Activated B cell treated with CpG ODN at 0.5 μM for 24 hours (primary cell): Measurements from ENCODE around the gene MARCHF5. TPM values are rescaled to one million over a fixed set of nuclear protein-coding genes. Genes with fewer than 3 reads are reported as not detected.
"Not testable (repeated sequence)": the region's sequence is repeated elsewhere in the genome, so short reads cannot be mapped to it uniquely, and the experiment has no call there.

ENCODE experiments used
- ATAC-seq: fragments of 200-7000 bp; cut with Tn5 transposase; one replicate; pipeline ENCODE4 v1.10.0; 2021; ENCODE audit warnings: low read depth, mild to moderate bottlenecking, moderate library complexity
- CTCF ChIA-PET: fragments of 350-600 bp; sonication (Branson Sonifier 250); formaldehyde crosslinking; loops from one replicate; lab custom pipeline; 2021; ENCODE audit warnings: antibody characterized with exemption; lab: Charles Lee
- POLR2A ChIA-PET: fragments of 350-600 bp; sonication (Branson Sonifier 250); formaldehyde crosslinking; loops from one replicate; lab custom pipeline; 2021; ENCODE audit warnings: antibody characterized with exemption; lab: Charles Lee
- DNase-seq: peaks from one replicate; pipeline ENCODE4 v3.0.0; 2022
- H3K27ac Mint-ChIP-seq: one replicate; pipeline ENCODE4 v1.8.0; 2020; ENCODE audit warnings: mixed read lengths
- H3K27me3 Mint-ChIP-seq: one replicate; pipeline ENCODE4 v1.8.0; 2021; ENCODE audit warnings: mixed read lengths
- H3K36me3 Mint-ChIP-seq: one replicate; pipeline ENCODE4 v1.8.0; 2021; ENCODE audit warnings: low read depth, mixed read lengths
- H3K4me1 Mint-ChIP-seq: one replicate; pipeline ENCODE4 v1.8.0; 2021; ENCODE audit warnings: mixed read lengths
- H3K4me3 Mint-ChIP-seq: one replicate; pipeline ENCODE4 v1.8.0; 2020; ENCODE audit warnings: mild to moderate bottlenecking, mixed read lengths
- H3K9me3 Mint-ChIP-seq: one replicate; pipeline ENCODE4 v1.8.0; 2020; ENCODE audit warnings: mixed read lengths
- CTCF ChIP-seq: fragments of 200-600 bp; IDR thresholded peaks from one replicate; pipeline ENCODE4 v1.8.0; 2022; ENCODE audit warnings: antibody characterized with exemption, mild to moderate bottlenecking
- intact Hi-C: fragments of 100-400 bp; cut with micrococcal nuclease; formaldehyde crosslinking; loops from one replicate; pipeline ENCODE4 v1.15.1; 2024
- total RNA-seq: library from RNA; stranded (reverse); gene quantifications from 2 replicates; pipeline ENCODE4 v1.2.3, GENCODE V29; 2022

The MARCHF5 gene
- total RNA-seq, 1 donor from 2014 or later: 26.5 TPM

DNA sequence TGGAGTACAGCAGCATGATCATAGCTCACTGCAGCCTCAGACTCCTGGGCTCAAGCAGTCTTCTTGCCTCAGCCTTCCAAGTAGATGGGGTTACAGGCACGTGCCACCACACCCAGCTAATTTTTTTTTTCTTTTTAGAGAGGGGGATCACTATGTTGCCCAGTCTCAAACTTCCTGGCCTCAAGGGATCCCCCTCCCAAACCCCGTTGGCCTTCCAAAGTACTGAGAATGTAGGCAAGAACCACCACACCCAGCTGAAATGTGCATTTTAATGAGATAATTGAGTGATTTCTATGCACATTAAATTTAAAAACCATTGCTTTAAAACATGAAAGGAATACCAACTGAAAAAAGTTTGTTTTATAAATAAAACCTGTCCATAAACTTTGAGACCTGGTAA lies 25.6 kb downstream of the MARCHF5 start:
- H3K27ac Mint-ChIP-seq: no peak overlapping the region
- CTCF ChIA-PET: no interaction called here
- no peak for TF ChIP-seq CTCF
- DNase-seq (no peak), ATAC-seq (no peak)
- H3K9me3 Mint-ChIP-seq: no peaks in the 10 kb centered on the region
- intact Hi-C loops: no loop called here
- no peaks in the 10 kb centered on the region for H3K4me1 Mint-ChIP-seq
- no peaks in the 10 kb centered on the region for H3K27me3 Mint-ChIP-seq
- H3K4me3 Mint-ChIP-seq: no peak overlapping the region
- peaks cover 60% of the 10 kb centered on the region for H3K36me3 Mint-ChIP-seq
- POLR2A ChIA-PET: no interaction called here

- peaks cover 34% of the 10 kb centered on the region for H3K36me3 Mint-ChIP-seq
- no peak for ATAC-seq
- no peak overlapping the region for H3K4me3 Mint-ChIP-seq
- no peaks in the 10 kb centered on the region for H3K9me3 Mint-ChIP-seq
- H3K27ac Mint-ChIP-seq: no peak overlapping the region
- ChIA-PET CTCF (no interaction called here), POLR2A (interaction anchor here (0.6 kb wide), 1 partner anchor 55 kb away, joined by 3 read pairs; no protein-coding TSS in a partner anchor)
- peaks cover 2% of the 10 kb centered on the region for H3K4me1 Mint-ChIP-seq
- intact Hi-C loops: no loop called here
- TF ChIP-seq CTCF: no peak
- no peak for DNase-seq
- no peaks in the 10 kb centered on the region for H3K27me3 Mint-ChIP-seq
These were observed 32.1 kb downstream of the MARCHF5 start for GRCh38 chr10:92323079-92323478.

- H3K27ac Mint-ChIP-seq: no peak overlapping the region
- H3K9me3 Mint-ChIP-seq: no peaks in the 10 kb centered on the region
- peaks cover 5% of the 10 kb centered on the region for H3K4me1 Mint-ChIP-seq
- ChIA-PET POLR2A (no interaction called here), CTCF (no interaction called here)
- no peak for ATAC-seq
- peaks cover 19% of the 10 kb centered on the region for H3K36me3 Mint-ChIP-seq
- intact Hi-C loops: no loop called here
- DNase-seq: no peak
- no peak overlapping the region for H3K4me3 Mint-ChIP-seq
- no peak for TF ChIP-seq CTCF
- no peaks in the 10 kb centered on the region for H3K27me3 Mint-ChIP-seq
These were observed 36.8 kb downstream of the MARCHF5 start for GRCh38 chr10:92327445-92328433.

GRCh38 chr10:92328993-92329392 lies 38.0 kb downstream of the MARCHF5 start:
- ChIA-PET CTCF (no interaction called here), POLR2A (no interaction called here)
- Mint-ChIP-seq H3K27ac (no peak overlapping the region), H3K4me3 (no peak overlapping the region), H3K36me3 (peaks cover 19% of the 10 kb centered on the region), H3K9me3 (no peaks in the 10 kb centered on the region), H3K27me3 (no peaks in the 10 kb centered on the region), H3K4me1 (peaks cover 3% of the 10 kb centered on the region)
- ATAC-seq: no peak
- TF ChIP-seq CTCF: no peak
- no peak for DNase-seq
- intact Hi-C loops: no loop called here

- H3K4me3 Mint-ChIP-seq, ATAC-seq, intact Hi-C loops, H3K9me3 Mint-ChIP-seq, DNase-seq, H3K27ac Mint-ChIP-seq, H3K27me3 Mint-ChIP-seq, POLR2A ChIA-PET, H3K4me1 Mint-ChIP-seq: not testable (repeated sequence)
- CTCF ChIA-PET: interaction anchor here (0.6 kb wide), 1 partner anchor 13 kb away, joined by 5 read pairs; no protein-coding TSS in a partner anchor
- H3K36me3 Mint-ChIP-seq: peaks cover 20% of the 10 kb centered on the region
These were observed 39.0 kb downstream of the MARCHF5 start for GRCh38 chr10:92329927-92330326.
